HG03460 (cell line): ENCODE results near the gene PRKCA.
"Not testable (repeated sequence)": the region's sequence is repeated elsewhere in the genome, so short reads cannot be mapped to it uniquely, and the experiment has no call there.

ENCODE experiments used
- ATAC-seq: cut with Tn5 transposase; IDR thresholded peaks from one replicate; pipeline ENCODE4 v1.9.1; 2021; ENCODE audit not compliant: unreplicated experiment

Gene PRKCA

DNA sequence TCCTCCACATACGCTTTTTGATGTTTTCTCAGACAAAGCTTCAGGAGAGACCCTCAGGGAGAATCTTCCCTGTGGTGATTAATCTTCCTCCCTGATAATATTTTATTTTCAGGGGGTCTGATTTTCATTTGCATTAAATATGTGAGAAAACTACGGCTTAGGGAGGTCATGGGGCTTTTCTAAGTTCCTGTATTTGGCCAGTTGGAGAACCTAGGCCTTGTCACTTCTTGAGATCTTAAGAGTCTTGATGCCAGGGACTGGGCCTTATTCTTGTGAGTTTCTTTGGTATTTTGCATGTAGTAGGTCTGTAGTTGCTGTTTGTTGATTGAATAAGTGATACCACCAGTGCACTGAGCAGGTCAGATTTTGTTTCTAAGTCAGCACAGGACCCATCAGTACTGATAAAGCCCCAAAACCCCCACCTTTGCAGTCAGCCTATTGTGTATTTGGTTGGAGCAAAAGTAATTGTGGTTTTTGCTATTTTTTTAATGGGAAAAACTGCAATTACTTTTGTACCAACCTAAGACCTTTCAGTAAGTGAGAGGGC lies 130.1 kb downstream of the PRKCA start:
- ATAC-seq: no peak

DNA sequence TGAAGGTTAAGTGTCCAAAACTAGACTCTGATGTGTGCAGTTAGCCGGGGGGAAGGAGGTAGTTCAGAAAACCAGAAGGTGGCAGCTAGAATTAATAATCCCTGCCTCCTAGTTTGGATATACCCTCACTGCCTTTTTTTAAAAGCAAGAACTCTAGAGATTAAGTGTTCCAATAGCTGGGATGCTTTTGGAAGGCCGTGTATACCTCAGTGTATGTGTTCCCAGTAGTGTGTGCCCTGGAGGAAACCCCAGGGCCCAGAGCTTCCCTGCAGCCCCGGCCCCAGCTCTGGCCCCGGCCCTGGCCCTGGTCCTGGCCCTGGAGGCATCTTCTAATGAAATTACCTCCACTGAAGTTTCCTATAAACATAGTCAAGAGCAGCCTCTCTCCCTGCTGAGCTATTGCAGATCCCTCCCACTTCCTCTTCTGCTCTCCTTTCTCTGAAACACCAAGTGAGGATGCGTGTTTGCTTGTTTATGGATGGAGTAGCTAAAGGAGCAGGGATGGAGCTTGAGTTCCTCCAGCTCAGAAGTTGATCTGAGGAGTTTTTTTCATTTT lies 130.7 kb downstream of the PRKCA start:
- no peak for ATAC-seq

DNA sequence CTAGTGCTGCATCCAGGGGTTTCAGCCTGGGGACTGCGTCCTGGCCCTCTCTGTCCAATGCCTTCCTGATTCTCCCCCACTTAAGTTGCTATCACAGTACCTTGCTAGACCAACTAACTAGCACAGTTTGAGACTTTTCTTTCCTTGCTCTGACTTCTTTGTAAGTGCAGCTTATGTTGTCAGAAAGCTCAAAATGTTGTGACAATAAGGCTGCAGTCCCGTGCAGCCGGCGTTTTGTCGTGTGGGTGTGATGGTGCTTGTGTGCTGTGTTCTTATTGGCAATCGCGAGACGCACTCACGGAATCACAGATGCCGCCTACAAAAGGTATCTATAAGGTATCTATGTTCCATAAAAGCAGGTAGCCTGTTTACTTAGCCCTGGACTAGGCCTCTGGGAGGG lies 132.8 kb downstream of the PRKCA start:
- ATAC-seq: no peak

DNA sequence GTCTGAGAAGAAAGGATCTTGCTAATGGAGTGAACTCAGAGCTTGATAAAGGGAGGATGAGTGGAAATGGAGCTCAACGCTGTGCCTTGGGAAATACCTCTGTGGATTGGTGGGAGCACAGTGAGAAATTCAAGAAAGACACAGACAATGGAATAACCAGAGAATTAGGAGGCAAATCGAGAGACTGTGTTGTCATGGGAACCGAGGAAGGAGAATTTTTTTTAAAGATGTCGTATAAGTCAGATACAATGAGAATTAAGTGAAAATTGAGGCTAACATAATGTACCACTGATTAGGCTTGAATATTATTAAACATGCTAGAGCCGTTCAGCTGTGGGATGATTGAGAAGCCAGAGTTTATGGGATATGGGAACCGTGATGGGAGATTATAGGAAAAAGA lies 134.2 kb downstream of the PRKCA start:
- no peak for ATAC-seq

DNA sequence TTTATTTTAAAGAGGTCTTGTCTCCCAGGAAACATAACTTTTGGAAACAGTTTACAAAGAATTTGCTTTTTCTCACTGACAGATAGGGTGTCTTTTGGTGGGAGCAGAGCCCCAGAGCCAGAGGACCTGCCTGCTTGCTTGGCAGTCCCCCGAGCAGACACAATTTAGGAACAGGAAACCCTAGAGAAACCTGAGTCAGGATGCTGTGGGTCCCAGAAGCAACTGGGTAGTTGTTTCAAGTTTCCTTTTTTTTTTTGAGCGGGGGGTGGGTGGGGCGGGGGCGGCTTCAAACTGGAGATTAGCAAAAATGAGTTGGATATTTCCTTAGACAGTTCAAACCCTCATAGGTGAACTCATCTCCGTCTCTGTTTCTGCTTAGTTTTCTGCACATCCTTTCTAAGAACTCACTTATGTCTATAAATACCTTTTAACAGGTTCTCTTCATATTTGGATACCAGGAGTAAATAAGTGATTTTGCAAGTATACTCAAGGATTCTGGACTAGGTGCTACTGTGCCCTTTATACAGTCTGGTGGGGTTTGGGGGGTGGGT lies 135.1 kb downstream of the PRKCA start:
- ATAC-seq: no peak

DNA sequence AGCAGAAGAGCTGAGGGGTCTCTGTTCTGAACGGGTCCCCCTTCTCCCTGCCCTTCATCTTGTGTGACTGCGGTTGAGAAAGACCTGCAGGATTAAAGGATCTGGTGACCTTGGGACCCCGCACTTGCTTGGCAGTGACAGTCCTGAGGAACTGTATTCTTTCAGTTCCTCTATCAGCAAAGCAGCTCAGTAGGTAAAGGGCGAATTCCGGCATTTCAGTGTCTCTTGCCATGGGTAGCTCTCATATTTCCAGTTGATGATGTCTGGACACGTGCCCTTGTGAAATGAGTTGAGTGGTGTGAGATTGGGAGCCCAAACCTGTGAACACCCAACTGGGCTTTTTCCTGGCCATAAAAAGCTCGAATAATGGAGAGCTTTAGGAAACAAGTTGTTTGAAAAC lies 135.7 kb downstream of the PRKCA start:
- no peak for ATAC-seq

DNA sequence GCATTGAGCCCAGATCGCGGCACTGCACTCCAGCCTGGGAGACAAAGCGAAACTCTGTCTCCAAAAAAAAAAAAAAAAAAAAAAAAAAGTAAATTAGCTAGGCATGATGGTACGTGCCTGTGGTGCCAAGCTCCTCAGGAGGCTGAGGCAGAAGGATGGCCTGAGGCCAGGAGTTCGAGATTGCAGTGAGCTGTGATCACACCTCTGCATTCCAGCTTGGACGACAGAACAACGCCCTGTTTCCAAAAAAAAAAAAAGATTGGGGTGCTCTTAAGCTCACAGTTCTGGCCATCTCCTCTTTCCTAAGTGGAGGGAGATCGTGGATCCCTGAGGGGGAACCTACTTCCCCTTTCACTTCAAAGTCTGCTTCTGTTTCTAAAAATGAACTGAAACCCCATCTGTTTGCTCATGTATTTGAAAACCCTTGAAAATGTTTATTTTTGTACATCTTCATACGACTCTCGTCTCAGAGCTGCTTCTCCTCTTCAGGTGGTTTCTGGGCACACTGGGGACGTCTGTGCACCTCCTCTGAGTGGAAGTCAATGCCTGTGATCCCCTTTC lies 138.8 kb downstream of the PRKCA start:
- ATAC-seq: peak; percentile 90

DNA sequence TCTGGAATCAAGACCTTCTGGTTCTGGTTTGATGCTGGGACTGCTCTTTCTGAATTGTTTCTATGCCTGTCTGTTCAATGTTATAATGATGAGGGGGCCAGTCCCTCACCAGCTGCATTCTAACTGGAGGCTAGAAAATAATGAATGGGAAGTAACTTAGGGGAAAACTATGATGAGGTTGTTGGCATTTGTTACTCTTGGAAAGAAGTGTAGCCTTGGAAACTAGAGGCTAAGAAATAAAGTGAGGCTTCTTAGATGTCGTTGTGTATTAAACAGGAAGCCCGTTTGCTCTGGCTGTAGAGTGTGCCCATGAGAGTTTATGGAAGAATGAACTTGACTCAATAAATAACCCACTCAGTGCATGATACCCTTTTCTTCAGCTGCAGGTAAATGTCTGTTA lies 140.8 kb downstream of the PRKCA start:
- ATAC-seq: no peak

DNA sequence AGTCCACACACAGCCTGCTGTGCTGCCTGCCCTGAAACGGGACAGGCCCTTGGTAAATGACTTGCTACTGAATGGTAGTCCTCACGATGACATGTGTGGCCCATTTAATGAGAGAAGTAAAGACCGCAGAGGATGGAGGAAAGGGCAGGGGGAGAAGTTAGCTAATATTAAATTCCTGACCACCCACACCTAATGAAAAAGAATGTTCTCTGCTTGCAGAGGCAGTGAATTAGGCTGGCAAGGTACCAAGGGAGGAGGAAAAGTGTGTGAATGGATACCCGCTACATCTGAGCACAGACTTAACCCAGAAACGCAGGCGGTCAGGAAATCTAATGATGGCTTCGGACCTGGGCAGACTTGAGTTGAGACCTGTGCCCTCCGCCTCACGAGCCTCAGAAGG lies 141.2 kb downstream of the PRKCA start:
- ATAC-seq: no peak

DNA sequence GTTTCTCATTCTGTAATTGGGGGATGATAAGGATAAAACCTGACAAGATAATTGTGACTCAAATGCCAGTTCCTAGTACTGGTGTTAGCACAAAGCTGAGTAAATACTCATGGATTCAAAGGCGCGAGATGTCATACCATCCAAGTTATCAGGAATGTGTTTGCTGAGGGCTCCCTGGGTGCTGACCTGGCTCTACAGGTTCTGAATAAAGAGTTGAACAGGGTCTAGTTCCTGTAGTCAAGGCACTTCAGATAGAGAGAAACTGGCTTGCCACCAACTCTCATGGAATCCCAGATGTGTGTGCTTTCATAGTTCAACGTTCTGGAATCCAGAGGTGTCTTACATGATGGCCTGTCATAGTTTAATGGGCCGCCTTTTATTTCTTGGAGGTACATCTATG lies 141.6 kb downstream of the PRKCA start:
- no peak for ATAC-seq

DNA sequence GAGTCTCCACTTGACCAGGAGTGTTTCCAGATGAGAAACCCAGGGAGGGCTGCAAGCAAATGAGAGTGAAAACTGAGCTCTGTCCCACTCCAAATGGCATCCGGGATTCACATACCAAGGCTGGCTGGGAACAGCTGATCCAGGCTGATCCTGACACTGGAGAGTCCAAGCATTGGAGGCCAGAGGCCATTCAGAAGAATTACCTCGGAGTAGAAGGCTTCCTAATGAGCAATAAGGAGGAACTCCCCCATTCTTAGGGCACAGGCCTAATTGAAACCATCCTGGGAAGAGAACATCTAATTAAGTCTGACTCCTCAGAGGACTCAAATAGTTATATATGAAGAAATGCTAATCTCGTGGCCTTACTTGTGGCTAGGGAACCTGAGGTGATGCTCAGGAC lies 142.8 kb downstream of the PRKCA start:
- ATAC-seq: no peak

DNA sequence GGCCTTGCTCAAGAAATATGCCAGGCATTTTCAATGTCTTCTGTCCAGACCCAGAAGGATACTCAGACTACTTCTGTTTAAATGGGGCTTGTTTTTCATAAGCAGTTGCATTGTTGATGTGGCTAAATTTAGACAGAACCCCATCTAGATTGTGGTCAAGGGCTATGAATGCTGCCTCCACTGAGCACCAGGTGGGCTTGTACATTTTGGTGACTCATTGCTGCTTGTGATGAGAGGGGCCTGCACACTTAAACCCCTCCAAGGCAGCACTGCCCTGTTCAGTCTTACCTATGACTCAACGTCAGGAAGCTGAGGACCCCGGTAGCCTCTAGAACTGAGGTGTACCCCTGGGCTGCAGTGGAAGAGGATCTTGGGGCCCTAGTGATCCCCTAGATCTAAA lies 144.0 kb downstream of the PRKCA start:
- no peak for ATAC-seq

DNA sequence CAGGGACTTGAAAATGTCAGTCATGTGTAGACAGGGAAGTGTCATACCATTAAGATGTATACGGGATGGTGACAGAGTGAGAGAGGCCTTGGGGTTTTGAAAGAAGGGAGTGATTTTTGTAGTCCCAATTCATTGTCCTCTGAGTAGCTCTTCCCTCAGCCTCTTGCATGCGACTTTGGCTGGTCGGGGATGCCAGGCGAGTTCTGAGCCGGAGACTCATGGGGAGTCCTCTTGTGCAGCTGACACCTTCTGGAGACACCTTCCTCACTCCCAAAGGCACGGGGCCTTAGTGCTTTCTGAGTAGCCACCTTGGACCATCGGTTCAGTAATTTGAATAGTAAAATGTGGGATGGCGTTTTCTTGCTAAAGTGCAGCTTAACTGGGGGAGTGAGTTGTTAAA lies 144.7 kb downstream of the PRKCA start:
- no peak for ATAC-seq

DNA sequence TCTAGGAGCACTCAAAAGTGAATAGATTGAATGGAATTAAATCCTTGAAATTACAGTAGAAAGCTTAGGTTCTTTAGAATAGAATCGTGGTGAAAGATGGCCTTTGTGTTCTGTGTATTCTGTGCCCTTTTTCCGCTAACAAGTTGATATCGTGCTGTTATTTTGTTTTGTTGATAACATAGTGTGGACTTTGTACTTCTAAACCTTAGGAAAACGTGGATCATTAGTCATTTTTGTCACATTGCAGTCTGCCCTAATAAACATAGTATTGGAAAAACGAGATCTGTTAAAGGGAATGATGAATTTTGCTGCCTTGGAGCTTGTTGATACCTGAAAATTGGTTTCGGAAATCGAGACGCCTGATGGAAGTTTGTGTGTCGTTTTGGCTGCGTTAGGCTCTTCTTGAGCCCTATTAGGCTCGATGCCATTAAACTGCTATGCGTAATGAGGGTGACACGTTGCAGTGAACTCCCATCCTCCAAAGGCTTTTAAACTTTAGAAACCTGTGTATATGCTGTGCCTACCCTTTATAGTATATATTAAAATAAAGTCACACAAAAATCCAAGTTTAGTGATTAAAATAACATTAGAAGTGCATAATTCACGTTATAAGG lies 145.7 kb downstream of the PRKCA start:
- no peak for ATAC-seq

DNA sequence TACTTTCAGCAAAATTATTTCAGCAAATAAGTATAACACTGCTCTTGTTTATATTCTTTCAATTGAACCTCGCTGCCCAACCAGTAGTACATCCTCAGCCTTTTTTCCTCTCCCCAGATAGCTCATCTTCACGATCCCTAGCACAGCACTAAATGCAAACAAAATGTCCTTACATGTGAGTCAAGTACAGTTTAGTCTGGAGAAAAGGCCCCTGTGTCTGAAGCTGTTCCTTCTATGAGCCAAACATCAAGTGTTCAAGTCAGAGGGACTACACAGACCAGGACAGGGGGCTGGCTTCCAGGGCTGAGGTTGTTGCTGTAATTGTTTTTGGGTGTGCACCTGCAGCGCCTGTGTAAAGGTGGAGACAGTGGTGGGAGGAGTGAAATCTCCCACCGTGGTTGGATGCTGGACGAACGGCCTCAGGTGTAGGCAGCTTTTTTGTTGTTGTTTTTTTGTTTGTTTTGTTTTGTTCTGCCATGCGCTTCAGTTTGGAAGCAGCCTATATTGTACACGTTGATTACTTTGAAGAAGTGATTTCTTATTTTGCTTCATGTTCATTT lies 147.1 kb downstream of the PRKCA start:
- no peak for ATAC-seq

DNA sequence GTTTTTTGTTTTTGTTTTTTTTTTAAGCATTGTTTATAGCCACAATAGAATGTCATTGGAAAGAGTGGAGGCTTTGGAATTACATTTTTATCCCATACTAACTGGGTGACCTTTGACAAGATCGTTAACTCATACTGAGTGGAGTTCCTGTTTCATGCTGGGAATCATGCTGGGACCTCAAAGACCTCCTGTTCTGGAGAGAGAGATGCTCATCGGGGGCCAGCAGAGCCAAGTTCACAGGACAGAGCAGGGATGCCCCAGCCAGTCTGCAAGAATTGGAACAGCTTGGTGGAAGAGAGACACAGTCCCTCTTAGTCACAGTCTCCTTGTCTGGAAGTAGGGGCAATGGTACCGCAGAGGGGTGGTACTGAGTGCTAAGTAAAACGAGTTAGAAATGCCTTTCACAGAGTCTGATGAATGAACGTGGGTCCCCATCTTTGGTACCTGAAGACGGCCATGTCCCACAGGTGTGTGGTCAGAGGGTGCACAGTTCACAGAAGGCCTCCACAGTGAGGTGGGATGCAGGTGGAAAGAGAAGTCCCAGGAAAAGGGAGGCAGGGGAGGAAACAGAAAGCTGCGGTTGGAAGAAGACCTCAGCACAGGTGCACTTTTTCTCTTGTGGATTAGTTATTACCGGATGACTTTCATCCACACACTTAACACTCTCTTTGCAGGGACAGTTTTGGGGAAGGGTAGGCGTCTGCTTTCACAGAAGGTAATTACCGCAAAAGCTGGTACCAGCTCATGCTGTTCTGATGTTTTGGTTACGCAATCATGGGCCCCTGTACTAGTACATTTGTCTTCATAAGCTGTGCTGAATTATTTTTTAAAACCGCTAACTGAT lies 147.8 kb downstream of the PRKCA start:
- ATAC-seq: no peak

DNA sequence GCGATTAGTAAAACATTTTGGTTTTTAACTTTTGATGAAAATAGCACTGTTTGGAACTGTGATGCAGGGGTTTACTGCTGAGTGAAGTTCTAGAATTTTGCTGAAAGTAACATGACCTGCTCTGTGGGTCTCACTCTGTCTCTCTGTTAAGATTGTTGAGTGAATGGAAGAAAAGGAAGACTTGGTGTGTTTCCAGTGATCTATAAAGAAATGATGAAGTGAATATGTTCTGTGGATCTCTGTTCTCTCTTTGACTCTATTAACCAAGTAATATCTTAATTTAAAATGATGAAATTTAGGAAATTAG lies 148.4 kb downstream of the PRKCA start:
- ATAC-seq: no peak

DNA sequence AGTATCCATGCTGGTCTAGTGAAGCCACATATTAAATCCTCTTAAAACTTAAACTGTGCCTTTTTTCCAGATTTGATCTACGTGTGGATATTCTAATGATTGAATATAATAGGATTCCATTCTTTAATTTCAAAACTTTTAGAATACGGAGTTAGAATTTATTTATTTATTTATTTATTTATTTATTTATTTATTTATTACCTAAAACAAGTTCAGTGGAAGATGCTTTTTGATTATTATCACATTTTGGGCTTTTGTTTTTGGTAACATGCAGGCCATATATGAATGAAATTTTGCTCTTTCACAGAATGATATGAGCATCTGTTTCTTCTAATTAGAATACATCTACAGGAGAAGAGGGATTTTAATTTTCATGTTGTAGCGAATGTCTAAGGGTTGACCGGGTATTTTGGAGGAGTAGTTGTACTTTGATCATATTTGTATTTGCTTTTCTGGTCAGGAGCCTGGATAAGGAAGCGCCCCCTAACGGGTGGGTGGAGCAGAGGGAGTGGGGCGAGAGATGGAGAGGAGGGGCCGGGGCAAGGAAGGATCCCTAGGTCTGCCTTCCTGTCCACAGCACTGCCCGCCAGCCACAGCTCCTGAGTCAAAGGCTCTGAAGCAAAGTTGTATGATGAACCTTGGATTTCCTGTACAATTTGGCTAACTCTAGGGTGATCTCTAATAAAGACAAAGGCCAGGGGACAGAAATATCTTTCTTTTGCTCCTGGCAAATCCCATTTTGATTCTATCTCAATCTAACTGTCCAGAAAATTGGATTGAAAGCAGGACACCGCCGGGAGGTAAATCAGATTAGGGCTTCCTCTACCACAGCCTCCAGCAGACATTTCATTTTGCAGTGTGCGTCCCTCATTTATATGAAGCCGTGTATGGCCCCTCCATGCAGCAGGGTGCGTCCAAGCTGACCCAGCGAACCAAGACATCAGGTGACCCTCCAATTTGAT lies 149.1 kb downstream of the PRKCA start:
- ATAC-seq: no peak

DNA sequence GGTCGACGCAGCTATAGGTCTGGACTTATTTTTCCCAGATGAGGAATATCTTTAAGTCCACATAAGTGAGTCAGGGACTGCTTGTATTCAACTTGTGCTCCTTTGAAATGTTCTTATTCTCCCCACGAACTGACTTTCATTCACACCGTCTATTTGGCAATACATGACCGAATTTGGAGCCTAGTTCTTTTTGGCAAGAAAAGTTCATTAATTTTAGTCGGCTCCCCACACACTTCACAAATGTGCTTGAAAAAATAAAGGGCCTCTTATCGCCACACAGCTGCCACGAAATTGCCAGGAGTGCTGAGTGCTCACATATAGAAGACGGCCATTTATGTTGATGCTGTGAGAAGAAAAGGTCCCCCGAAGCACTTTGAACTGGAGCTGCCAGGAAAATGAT lies 152.6 kb downstream of the PRKCA start:
- no peak for ATAC-seq

DNA sequence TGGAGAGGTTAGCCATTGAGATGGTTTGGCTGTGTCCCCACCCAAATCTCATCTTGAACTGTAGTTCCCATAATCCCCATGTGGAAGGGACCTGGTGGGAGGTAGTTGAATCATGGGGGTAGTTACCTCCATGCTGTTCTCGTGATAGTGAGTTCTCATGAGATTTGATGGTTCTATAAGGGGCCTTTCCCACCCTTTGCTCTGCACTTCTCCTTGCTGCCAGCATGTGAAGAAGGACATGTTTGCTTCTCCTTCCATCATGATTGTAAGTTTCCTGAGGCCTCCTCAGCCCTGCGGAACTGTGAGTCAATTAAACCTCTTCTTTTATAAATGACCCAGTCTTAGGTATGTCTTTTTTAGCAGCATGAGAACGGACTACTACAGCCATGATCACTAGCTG lies 155.1 kb downstream of the PRKCA start:
- ATAC-seq: not testable (repeated sequence)
